Mesenchymal stem cell (in vitro differentiated cells and primary cell): ENCODE measurements around the gene ARID1B.

ENCODE experiments used
- DNase-seq: peaks from one replicate; pipeline ENCODE4 v3.0.0-alpha.2; 2013
- H2AFZ ChIP-seq: one replicate; pipeline ENCODE4 v1.6.1; 2013; ENCODE audit warnings: low read depth, mild to moderate bottlenecking, control low read depth, inconsistent platforms, low read length, moderate library complexity
- H2AK5ac ChIP-seq: 2 replicates; pipeline ENCODE4 v1.6.1; 2013; ENCODE audit warnings: low read length, moderate library complexity, mild to moderate bottlenecking, inconsistent platforms; ENCODE audit not compliant: severe bottlenecking
- H2BK120ac ChIP-seq: one replicate; pipeline ENCODE4 v1.6.1; 2013; ENCODE audit warnings: low read depth, mild to moderate bottlenecking, inconsistent platforms, low read length, moderate library complexity
- H2BK12ac ChIP-seq, 2 experiments: one replicate each; pipeline ENCODE4 v1.6.1; 2013; ENCODE audit warnings: inconsistent platforms in 2 of 2, low read length in 2 of 2, mild to moderate bottlenecking in 2 of 2, moderate library complexity in 2 of 2, control low read depth in 1 of 2
- H2BK15ac ChIP-seq: one replicate; pipeline ENCODE4 v1.6.1; 2013; ENCODE audit warnings: mild to moderate bottlenecking, low read depth, inconsistent platforms; ENCODE audit not compliant: poor library complexity, severe bottlenecking
- H2BK5ac ChIP-seq: 2 replicates; pipeline ENCODE4 v1.6.1; 2013; ENCODE audit warnings: low read depth, mild to moderate bottlenecking, low read length, control low read depth, inconsistent platforms; ENCODE audit not compliant: poor library complexity, severe bottlenecking
- H3K14ac ChIP-seq, 2 experiments: one replicate each; pipeline ENCODE4 v1.6.1; 2013; ENCODE audit warnings: inconsistent platforms in 2 of 2, low read length in 2 of 2, control low read depth in 1 of 2, mild to moderate bottlenecking in 1 of 2, moderate library complexity in 1 of 2
- H3K18ac ChIP-seq, 2 experiments: one replicate each; pipeline ENCODE4 v1.6.1; 2013; ENCODE audit warnings: inconsistent platforms in 2 of 2, low read length in 2 of 2, control low read depth in 1 of 2, low read depth in 1 of 2, mild to moderate bottlenecking in 1 of 2
- H3K23ac ChIP-seq, 2 experiments: one replicate each; pipeline ENCODE4 v1.6.1; 2013; ENCODE audit warnings: inconsistent platforms in 2 of 2, low read length in 2 of 2, mild to moderate bottlenecking in 2 of 2, moderate library complexity in 2 of 2, control low read depth in 1 of 2
- H3K27ac ChIP-seq: 2 replicates; pipeline ENCODE4 v1.5.1; 2013; ENCODE audit warnings: mild to moderate bottlenecking, moderate library complexity, low read length, control low read depth, inconsistent platforms; ENCODE audit not compliant: poor library complexity, severe bottlenecking
- H3K27me3 ChIP-seq, 2 experiments: 2 replicates each; pipeline versions ENCODE4 v1.6.1 to v1.7.0; 2013; ENCODE audit warnings: low read length in 2 of 2, mild to moderate bottlenecking in 2 of 2, moderate library complexity in 2 of 2, control low read depth in 1 of 2, inconsistent platforms in 1 of 2; ENCODE audit not compliant: control insufficient read depth in 1 of 2, insufficient read depth in 1 of 2
- H3K36me3 ChIP-seq, 2 experiments: 2 replicates each; pipeline versions ENCODE4 v1.6.1 to v1.7.0; 2013; ENCODE audit warnings: low read length in 2 of 2, control low read depth in 1 of 2, inconsistent platforms in 1 of 2, low read depth in 1 of 2, mild to moderate bottlenecking in 1 of 2; ENCODE audit not compliant: insufficient read depth in 2 of 2, control insufficient read depth in 1 of 2
- H3K4ac ChIP-seq, 2 experiments: one replicate each; pipeline ENCODE4 v1.6.1; 2013; ENCODE audit warnings: inconsistent platforms in 2 of 2, low read length in 2 of 2, mild to moderate bottlenecking in 2 of 2, moderate library complexity in 2 of 2, control low read depth in 1 of 2, low read depth in 1 of 2
- H3K4me1 ChIP-seq: 2 replicates; pipeline ENCODE4 v1.6.1; 2013; ENCODE audit warnings: low read depth, low read length, control low read depth; ENCODE audit not compliant: control insufficient read depth, insufficient read depth
- H3K4me2 ChIP-seq: 2 replicates; pipeline ENCODE4 v1.6.1; 2013; ENCODE audit warnings: low read length, mild to moderate bottlenecking, inconsistent platforms; ENCODE audit not compliant: poor library complexity, severe bottlenecking
- H3K4me3 ChIP-seq, 2 experiments: 2 replicates each; pipeline versions ENCODE4 v1.5.1 to v1.7.0; 2013; ENCODE audit warnings: low read length in 2 of 2, mild to moderate bottlenecking in 2 of 2, control low read depth in 1 of 2, low read depth in 1 of 2; ENCODE audit not compliant: insufficient read depth in 1 of 2
- H3K79me1 ChIP-seq: replicated peaks from 2 replicates; pipeline ENCODE4 v1.6.1; 2013; ENCODE audit warnings: mild to moderate bottlenecking, control low read depth, low read length, inconsistent platforms; ENCODE audit not compliant: poor library complexity, severe bottlenecking
- H3K9ac ChIP-seq: 2 replicates; pipeline ENCODE4 v1.7.0; 2013; ENCODE audit warnings: mild to moderate bottlenecking, low read length, moderate library complexity
- H3K9me3 ChIP-seq: 2 replicates; pipeline ENCODE4 v1.7.0; 2013; ENCODE audit warnings: mild to moderate bottlenecking, low read length; ENCODE audit not compliant: control insufficient read depth
- H4K8ac ChIP-seq: one replicate; pipeline ENCODE4 v1.6.1; 2013; ENCODE audit warnings: inconsistent platforms, mild to moderate bottlenecking, low read length, moderate library complexity
- H4K91ac ChIP-seq: one replicate; pipeline ENCODE4 v1.6.1; 2013; ENCODE audit warnings: mild to moderate bottlenecking, low read length, inconsistent platforms
- WGBS: methylation state at CpG from one replicate; pipeline ENCODE4 v1.1.7; 2013; ENCODE audit warnings: mixed read lengths; 5-methylcytosine and 5-hydroxymethylcytosine counted together

Gene ARID1B

DNA sequence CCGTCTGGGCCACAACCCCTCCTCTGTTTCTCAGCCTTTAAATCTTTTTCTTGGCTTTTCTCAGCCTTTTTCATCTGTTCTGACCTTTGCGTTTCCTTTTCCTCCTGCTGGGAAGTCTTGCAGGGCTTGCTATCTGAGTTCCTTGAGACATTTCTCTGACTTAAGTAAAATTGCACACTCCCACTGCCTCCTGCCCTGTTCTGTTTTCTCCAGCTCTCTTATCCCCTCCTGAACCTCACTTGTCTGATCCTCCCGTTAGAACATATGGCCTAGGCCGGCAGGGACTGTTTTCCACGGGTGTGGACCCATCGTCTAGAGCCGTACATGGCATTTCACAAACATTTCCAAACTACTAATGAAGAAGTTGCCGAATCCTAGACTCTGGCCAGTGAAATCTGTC lies 63.0 kb downstream of the ARID1B start:
- H2BK12ac ChIP-seq, result no peak overlapping the region
- peak overlapping the region; percentile 76 for H3K27ac ChIP-seq
- H3K36me3 ChIP-seq, result peaks cover 6 to 15% of the 10 kb centered on the region in 2 experiments
- H3K4me2 ChIP-seq, result peak overlapping the region; percentile 26
- H3K4me1 ChIP-seq, result peaks cover 13% of the 10 kb centered on the region
- no peak overlapping the region for H3K23ac ChIP-seq
- no peak overlapping the region for H3K18ac ChIP-seq
- H2AK5ac ChIP-seq, result peak overlapping the region; percentile 40
- no peak overlapping the region for H2AFZ ChIP-seq
- H3K27me3 ChIP-seq, result no peaks in the 10 kb centered on the region
- H3K9ac ChIP-seq, result peak overlapping the region; percentile 82
- no peak overlapping the region for H2BK5ac ChIP-seq
- no peak overlapping the region for H4K91ac ChIP-seq
- no peaks in the 10 kb centered on the region for H3K9me3 ChIP-seq
- H3K4me3 ChIP-seq, result peak overlapping the region in 1 of 2 experiments; percentile 58
- no peak overlapping the region for H3K4ac ChIP-seq
- H2BK15ac ChIP-seq, result no peak overlapping the region
- no peak for DNase-seq
- H3K14ac ChIP-seq, result no peak overlapping the region
- H2BK120ac ChIP-seq, result no peak overlapping the region
- H4K8ac ChIP-seq, result no peak overlapping the region
- 81% methylated on average over 8 of the region's 8 CpGs for WGBS
- H3K79me1 ChIP-seq, result peaks cover 17% of the 10 kb centered on the region

DNA sequence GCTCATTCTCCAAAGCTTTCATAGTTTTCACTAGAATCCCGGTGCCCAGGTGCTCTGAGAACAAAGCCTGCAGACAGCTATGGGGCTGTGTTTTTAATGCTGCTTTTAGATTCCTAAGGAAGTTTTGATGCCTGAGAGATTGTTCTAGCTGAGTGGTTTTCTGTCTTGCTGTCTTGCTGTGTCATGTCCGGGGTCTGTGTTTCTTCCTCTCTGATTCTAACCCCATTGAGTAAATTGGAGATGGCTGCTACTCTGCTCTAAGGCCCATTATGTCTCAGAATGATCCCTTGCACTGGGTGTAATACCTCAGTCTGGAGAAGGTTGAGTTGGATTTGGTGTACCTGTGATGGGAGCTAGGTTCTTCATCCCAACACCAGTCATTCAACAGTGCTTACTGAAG lies 63.4 kb downstream of the ARID1B start:
- peak overlapping the region; percentile 40 for H2AK5ac ChIP-seq
- peaks cover 13% of the 10 kb centered on the region for H3K4me1 ChIP-seq
- no peaks in the 10 kb centered on the region for H3K27me3 ChIP-seq
- no peak for DNase-seq
- H3K18ac ChIP-seq, result no peak overlapping the region
- H3K27ac ChIP-seq, result peak overlapping the region; percentile 76
- peak overlapping the region in 1 of 2 experiments; percentile 58 for H3K4me3 ChIP-seq
- no peak overlapping the region for H2BK12ac ChIP-seq
- peaks cover 18% of the 10 kb centered on the region for H3K79me1 ChIP-seq
- no peak overlapping the region for H4K8ac ChIP-seq
- no peak overlapping the region for H4K91ac ChIP-seq
- peak overlapping the region; percentile 26 for H3K4me2 ChIP-seq
- no peak overlapping the region for H2BK15ac ChIP-seq
- H3K14ac ChIP-seq, result no peak overlapping the region
- peak overlapping the region; percentile 82 for H3K9ac ChIP-seq
- no peak overlapping the region for H2AFZ ChIP-seq
- peaks cover 6 to 15% of the 10 kb centered on the region in 2 experiments for H3K36me3 ChIP-seq
- no peak overlapping the region for H3K23ac ChIP-seq
- H3K9me3 ChIP-seq, result no peaks in the 10 kb centered on the region
- H3K4ac ChIP-seq, result no peak overlapping the region
- no peak overlapping the region for H2BK120ac ChIP-seq
- WGBS, result 71% methylated on average over 2 of the region's 2 CpGs
- no peak overlapping the region for H2BK5ac ChIP-seq

DNA sequence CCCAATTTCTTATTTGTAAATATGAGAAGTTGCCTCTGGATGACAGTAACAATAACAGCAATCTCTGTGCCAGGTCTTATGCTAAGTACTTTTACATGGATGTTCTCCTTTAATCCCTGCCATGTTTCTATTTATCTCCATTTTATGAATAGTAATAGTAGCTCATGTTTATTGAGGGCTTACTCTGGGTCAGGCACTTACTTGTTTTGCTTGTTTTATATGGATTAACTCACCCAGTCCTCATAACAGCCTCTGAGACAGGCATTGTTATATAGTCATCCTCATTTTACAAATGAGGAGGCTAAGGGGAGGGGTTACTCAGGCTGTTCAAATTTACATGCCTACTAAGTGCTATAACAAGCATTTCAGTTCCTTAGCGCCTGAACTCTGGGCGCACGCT lies 64.3 kb downstream of the ARID1B start:
- Histone ChIP-seq H2BK120ac (no peak overlapping the region), H3K36me3 (peaks cover 2 to 6% of the 10 kb centered on the region in 2 experiments), H3K4me2 (no peak overlapping the region), H3K79me1 (peaks cover 16% of the 10 kb centered on the region), H3K9me3 (no peaks in the 10 kb centered on the region), H3K23ac (no peak overlapping the region), H4K91ac (no peak overlapping the region), H2BK15ac (no peak overlapping the region), H3K4me1 (peaks cover 13% of the 10 kb centered on the region), H2AFZ (no peak overlapping the region), H4K8ac (no peak overlapping the region), H2AK5ac (no peak overlapping the region), H3K14ac (no peak overlapping the region), H3K27ac (no peak overlapping the region), H3K4ac (no peak overlapping the region), H2BK5ac (no peak overlapping the region), H3K27me3 (no peaks in the 10 kb centered on the region), H2BK12ac (no peak overlapping the region), H3K9ac (no peak overlapping the region), H3K18ac (no peak overlapping the region), H3K4me3 (no peak overlapping the region)
- no peak for DNase-seq
- WGBS, result 80% methylated on average over 3 of the region's 3 CpGs

DNA sequence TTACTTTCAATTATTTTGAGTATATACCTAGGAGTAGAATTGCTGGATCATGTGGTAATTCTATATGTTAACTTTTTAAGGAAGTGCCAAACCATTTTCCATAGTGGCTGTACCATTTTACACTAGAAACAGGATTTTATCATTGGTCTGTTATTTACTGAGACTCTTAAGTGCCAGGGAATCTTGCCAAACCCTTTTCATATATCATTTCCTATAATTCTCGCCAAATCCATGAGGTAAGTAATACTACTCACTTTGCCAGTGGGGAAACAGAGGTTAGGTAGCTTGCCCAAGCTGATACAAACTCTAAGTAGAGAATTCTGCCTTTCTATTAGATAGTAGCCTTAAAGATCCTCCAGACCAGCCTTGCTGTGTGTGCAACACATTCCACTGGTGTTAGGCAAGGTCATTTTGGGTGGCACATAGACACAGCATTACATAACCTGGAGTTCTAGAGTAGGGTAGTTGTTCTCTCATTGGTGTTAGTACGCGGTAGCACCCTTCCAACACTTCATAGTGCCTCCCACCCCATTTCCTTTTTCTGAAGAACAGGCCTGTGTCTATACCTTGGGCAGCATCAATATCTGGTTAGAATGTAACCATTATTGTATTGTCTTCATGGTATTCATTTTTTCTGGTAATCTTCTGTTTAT lies 65.5 kb downstream of the ARID1B start:
- Histone ChIP-seq H3K4ac (no peak overlapping the region), H3K9ac (no peak overlapping the region), H4K8ac (no peak overlapping the region), H3K27ac (no peak overlapping the region), H2BK12ac (peak overlapping the region in 1 of 2 experiments; percentile 42), H3K79me1 (peaks cover 23% of the 10 kb centered on the region), H2AK5ac (no peak overlapping the region), H3K18ac (no peak overlapping the region), H2BK5ac (no peak overlapping the region), H3K27me3 (no peaks in the 10 kb centered on the region), H4K91ac (no peak overlapping the region), H3K9me3 (no peaks in the 10 kb centered on the region), H3K14ac (no peak overlapping the region), H2BK15ac (no peak overlapping the region), H3K36me3 (peaks cover 2 to 3% of the 10 kb centered on the region in 2 experiments), H3K4me1 (peaks cover 14% of the 10 kb centered on the region), H2BK120ac (no peak overlapping the region), H3K23ac (no peak overlapping the region), H2AFZ (no peak overlapping the region), H3K4me3 (no peak overlapping the region), H3K4me2 (no peak overlapping the region)
- no CpG with 5 or more reads among the region's 3 CpGs for WGBS
- DNase-seq, result no peak
